Spleen (tissue), 7 donors: ENCODE data around the gene TNFSF13.
A peak's percentile ranks its signal among the peaks of the same experiment; 100 is the strongest.

ENCODE experiments used
- CTCF ChIP-seq, 11 experiments: fragments of 200-600 bp in 7 of 11; fragments of 450-650 bp in 4 of 11; sonication (generic) in 4 of 11; IDR thresholded peaks in 8 of 11; conservative IDR thresholded peaks in 3 of 11; 1 replicate in 7 of 11; 2 replicates in 4 of 11; pipeline versions ENCODE4 v1.4.0 to v1.8.0; 2016 to 2021; ENCODE audit warnings: antibody characterized with exemption in 11 of 11, inconsistent platforms in 4 of 11, mild to moderate bottlenecking in 1 of 11
- POLR2AphosphoS5 ChIP-seq, 3 donors: sonication (generic); formaldehyde crosslinking; IDR thresholded peaks; one replicate each; pipeline ENCODE4 v1.5.1; 2017; ENCODE audit warnings: antibody characterized with exemption in 3 of 3
- donor health status: DM: no; HTN: no; CAD: no; lungs with moderate emphysema.
- donor health status: DM: no; HTN: no; CAD: no.
- donor health status: DM: no; HTN: no; CAD: no.

DNA sequence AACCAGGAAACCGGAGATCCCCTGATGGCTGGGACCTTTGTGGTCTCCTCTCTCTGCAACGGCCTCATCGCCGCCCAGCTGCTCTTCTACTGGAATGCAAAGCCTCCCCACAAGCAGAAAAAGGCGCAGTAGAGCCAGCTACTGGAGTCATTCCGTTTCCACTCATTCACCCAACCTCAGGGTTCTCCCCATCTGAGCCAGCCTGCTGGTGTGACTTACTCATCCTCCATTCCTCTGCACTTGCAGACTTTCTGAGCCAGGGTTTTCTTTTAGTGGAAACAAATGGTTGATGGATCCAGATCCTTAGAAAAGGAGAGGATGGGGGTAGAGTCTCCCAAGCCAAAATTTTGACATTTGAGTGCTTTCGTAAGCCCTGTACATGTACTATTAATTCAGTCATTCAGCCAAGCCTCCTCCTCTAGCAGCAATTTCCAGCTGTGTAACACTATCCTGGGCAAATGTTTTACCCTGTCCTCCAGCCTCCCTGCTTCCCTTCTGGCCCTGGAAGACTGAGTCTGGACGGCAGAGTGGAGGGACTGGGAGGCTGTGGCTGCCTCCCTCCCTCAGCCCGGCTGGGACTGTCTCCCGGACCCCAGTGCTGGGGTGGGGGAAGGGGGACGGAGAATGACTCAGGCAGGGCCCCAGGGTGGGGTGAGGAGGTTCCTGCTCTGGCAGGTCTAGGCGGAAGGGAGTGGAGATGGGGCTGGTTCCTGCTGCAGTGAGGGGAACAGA is 29.0 kb downstream of the TNFSF13 start:
- TF ChIP-seq CTCF (IDR thresholded peaks at IDR 0.05 in 8 of 11, conservative IDR thresholded peaks at IDR 0.05 in 3 of 11) (no peak), POLR2AphosphoS5 (IDR thresholded peaks at IDR 0.05) (peak in 1 of 3 donors; percentile 30)
